PC-3 (cell line): Measurements from ENCODE around the gene SPATA16. TPM values are rescaled to one million over a fixed set of nuclear protein-coding genes. Genes with fewer than 3 reads are reported as not detected.

Source experiments
- ATAC-seq: fragments of 200-7000 bp; cut with Tn5 transposase; 2 replicates; pipeline ENCODE4 v1.9.1; 2020; ENCODE audit warnings: mild to moderate bottlenecking, moderate library complexity
- BruUV-seq: library from RNA; stranded (reverse); fragments of 400-500 nt; replicated peaks from 2 replicates; lab custom pipeline; 2021; lab: Mats Ljungman, UMichigan
- CTCF ChIA-PET: fragments of 300-600 bp; sonication (Branson Sonifier 250); formaldehyde crosslinking; loops from one replicate; lab custom pipeline; 2022; ENCODE audit warnings: antibody characterized with exemption; lab: Charles Lee
- POLR2A ChIA-PET: fragments of 300-600 bp; sonication (Branson Sonifier 250); formaldehyde crosslinking; loops from one replicate; lab custom pipeline; 2022; ENCODE audit warnings: antibody characterized with exemption; ENCODE audit not compliant: unreplicated experiment; lab: Charles Lee
- DNase-seq: peaks from one replicate; pipeline ENCODE4 v3.0.0-alpha.2; 2015
- H2AFZ ChIP-seq: fragments of 300-600 bp; sonication (generic); 2 replicates; pipeline ENCODE4 v1.6.0; 2016; ENCODE audit warnings: antibody characterized with exemption, low read length
- H3F3A ChIP-seq: fragments of 300-600 bp; sonication (generic); one replicate; pipeline ENCODE4 v1.6.0; 2017; ENCODE audit warnings: antibody characterized with exemption, low read length, control low read depth, mild to moderate bottlenecking; ENCODE audit not compliant: unreplicated experiment
- H3K27ac ChIP-seq: fragments of 300-600 bp; sonication (generic); 2 replicates; pipeline ENCODE4 v1.5.1; 2016; ENCODE audit warnings: mild to moderate bottlenecking, low read length
- H3K27me3 ChIP-seq: fragments of 300-600 bp; sonication (generic); 2 replicates; pipeline ENCODE4 v1.6.1; 2016; ENCODE audit warnings: low read length, mixed read lengths
- H3K36me3 ChIP-seq: fragments of 300-600 bp; sonication (generic); 2 replicates; pipeline ENCODE4 v1.6.1; 2016; ENCODE audit warnings: low read depth, mixed run types, low read length, mixed read lengths
- H3K4me1 ChIP-seq: fragments of 300-600 bp; sonication (generic); 2 replicates; pipeline ENCODE4 v1.5.1; 2016; ENCODE audit warnings: low read length; ENCODE audit not compliant: insufficient read depth
- H3K4me2 ChIP-seq: fragments of 300-600 bp; sonication (generic); 2 replicates; pipeline ENCODE4 v1.6.0; 2016; ENCODE audit warnings: low read length
- H3K4me3 ChIP-seq: fragments of 300-600 bp; sonication (generic); 2 replicates; pipeline ENCODE4 v1.5.1; 2016; ENCODE audit warnings: mild to moderate bottlenecking, low read length, mixed read lengths
- H3K79me2 ChIP-seq: fragments of 300-600 bp; sonication (generic); 2 replicates; pipeline ENCODE4 v1.6.1; 2017; ENCODE audit warnings: low read length, mixed read lengths
- H3K9ac ChIP-seq: fragments of 300-600 bp; sonication (generic); 2 replicates; pipeline ENCODE4 v1.6.0; 2016; ENCODE audit warnings: mild to moderate bottlenecking, low read length
- H3K9me2 ChIP-seq: fragments of 300-600 bp; sonication (generic); replicated peaks from 2 replicates; pipeline ENCODE4 v1.6.1; 2016; ENCODE audit warnings: mixed run types, low read length, mixed read lengths
- H3K9me3 ChIP-seq: fragments of 300-600 bp; sonication (generic); 2 replicates; pipeline ENCODE4 v1.6.1; 2016; ENCODE audit warnings: low read length, mixed read lengths
- H4K20me1 ChIP-seq: fragments of 300-600 bp; sonication (generic); 2 replicates; pipeline ENCODE4 v1.6.1; 2016; ENCODE audit warnings: low read length, mixed read lengths
- EZH2 ChIP-seq: fragments of 300-600 bp; sonication (generic); IDR thresholded peaks from one replicate; pipeline ENCODE4 v1.6.1; 2017; ENCODE audit warnings: antibody characterized with exemption, mild to moderate bottlenecking, low read length; ENCODE audit not compliant: unreplicated experiment
- EZH2phosphoT487 ChIP-seq: fragments of 300-600 bp; sonication (generic); IDR thresholded peaks from 2 replicates; pipeline ENCODE4 v1.6.1; 2018; ENCODE audit warnings: mild to moderate bottlenecking, antibody characterized with exemption, low read length, borderline replicate concordance
- intact Hi-C: fragments of 100-400 bp; cut with micrococcal nuclease; formaldehyde crosslinking; loops from 2 replicates; pipeline ENCODE4 v1.9.0; 2023
- total RNA-seq: library from RNA; depleted of rRNA; stranded (reverse); fragments of >200 nt; gene quantifications from 2 replicates; pipeline ENCODE4 v1.2.3, GENCODE V29; 2014
- TF ChIP-seq, protein P1 (sequence below): fragments of 300-600 bp; sonication (generic); conservative IDR thresholded peaks from 2 replicates; pipeline ENCODE4 v1.5.1; 2017; ENCODE audit warnings: antibody characterized with exemption, low read depth, mild to moderate bottlenecking, low read length

The SPATA16 gene
- total RNA-seq, 1 experiment from 2014 or later: not detected

DNA sequence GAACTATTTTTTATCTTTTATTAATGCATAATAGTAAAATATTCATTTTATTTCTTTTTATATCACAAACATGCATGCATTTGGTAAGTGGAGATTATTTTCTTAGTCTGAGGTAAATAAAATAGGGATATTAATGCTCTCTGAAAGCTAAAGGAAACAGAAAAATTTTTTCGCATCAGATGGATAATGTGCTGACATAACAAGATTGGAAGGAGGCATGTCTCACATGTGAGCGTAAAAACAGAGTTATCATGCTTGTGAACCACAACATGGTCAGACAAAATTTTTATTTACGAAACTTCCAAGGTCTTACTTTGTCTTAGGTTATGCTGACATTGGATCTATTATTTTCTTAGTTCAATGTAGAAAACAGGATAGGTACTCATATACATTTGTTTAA, 166.1 kb downstream of the SPATA16 start:
- Histone ChIP-seq H3K27me3 (peaks cover 46% of the 10 kb centered on the region), H3K36me3 (no peaks in the 10 kb centered on the region), H4K20me1 (no peaks in the 10 kb centered on the region), H3K4me1 (no peaks in the 10 kb centered on the region), H2AFZ (no peak overlapping the region), H3K9me3 (no peaks in the 10 kb centered on the region), H3K4me2 (no peak overlapping the region), H3K27ac (no peak overlapping the region), H3F3A (no peaks in the 10 kb centered on the region), H3K9ac (no peak overlapping the region), H3K9me2 (no peaks in the 10 kb centered on the region), H3K79me2 (no peaks in the 10 kb centered on the region), H3K4me3 (no peak overlapping the region)
- intact Hi-C loops: no loop called here
- no peak for DNase-seq
- ChIA-PET CTCF (no interaction called here), POLR2A (no interaction called here)
- ATAC-seq: no peak
- TF ChIP-seq, protein P1, sequence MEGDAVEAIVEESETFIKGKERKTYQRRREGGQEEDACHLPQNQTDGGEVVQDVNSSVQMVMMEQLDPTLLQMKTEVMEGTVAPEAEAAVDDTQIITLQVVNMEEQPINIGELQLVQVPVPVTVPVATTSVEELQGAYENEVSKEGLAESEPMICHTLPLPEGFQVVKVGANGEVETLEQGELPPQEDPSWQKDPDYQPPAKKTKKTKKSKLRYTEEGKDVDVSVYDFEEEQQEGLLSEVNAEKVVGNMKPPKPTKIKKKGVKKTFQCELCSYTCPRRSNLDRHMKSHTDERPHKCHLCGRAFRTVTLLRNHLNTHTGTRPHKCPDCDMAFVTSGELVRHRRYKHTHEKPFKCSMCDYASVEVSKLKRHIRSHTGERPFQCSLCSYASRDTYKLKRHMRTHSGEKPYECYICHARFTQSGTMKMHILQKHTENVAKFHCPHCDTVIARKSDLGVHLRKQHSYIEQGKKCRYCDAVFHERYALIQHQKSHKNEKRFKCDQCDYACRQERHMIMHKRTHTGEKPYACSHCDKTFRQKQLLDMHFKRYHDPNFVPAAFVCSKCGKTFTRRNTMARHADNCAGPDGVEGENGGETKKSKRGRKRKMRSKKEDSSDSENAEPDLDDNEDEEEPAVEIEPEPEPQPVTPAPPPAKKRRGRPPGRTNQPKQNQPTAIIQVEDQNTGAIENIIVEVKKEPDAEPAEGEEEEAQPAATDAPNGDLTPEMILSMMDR: no peak
- TF ChIP-seq EZH2phosphoT487 (no peak), EZH2 (no peak)
- BruUV-seq: no TSS peak

DNA sequence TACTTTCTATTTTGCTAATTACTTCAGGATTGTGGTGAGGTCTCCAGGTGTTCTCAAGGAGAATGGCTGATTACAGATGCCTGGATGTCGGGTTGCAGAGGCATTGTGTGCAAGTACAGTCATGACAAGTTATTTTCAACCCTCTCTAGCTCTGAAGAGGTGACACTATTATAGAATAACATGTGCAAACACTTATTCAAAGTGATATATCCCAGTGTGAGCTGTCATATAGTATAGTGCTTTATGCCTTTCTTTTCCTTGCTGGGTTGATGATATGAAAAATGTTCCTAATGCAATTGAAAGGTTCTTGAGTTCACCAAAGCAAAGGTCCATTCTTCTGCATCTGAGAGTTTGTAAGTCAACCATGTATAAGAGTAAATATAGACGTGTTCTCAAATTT, 167.2 kb downstream of the SPATA16 start:
- Histone ChIP-seq H2AFZ (no peak overlapping the region), H3K9me3 (no peaks in the 10 kb centered on the region), H3K27ac (no peak overlapping the region), H3K4me2 (no peak overlapping the region), H4K20me1 (no peaks in the 10 kb centered on the region), H3K36me3 (no peaks in the 10 kb centered on the region), H3K79me2 (no peaks in the 10 kb centered on the region), H3K9me2 (no peaks in the 10 kb centered on the region), H3K9ac (no peak overlapping the region), H3K4me3 (no peak overlapping the region), H3K4me1 (no peaks in the 10 kb centered on the region), H3K27me3 (peaks cover 41% of the 10 kb centered on the region), H3F3A (no peaks in the 10 kb centered on the region)
- ChIA-PET POLR2A (no interaction called here), CTCF (no interaction called here)
- no TSS peak for BruUV-seq
- DNase-seq (no peak), ATAC-seq (no peak)
- intact Hi-C loops: no loop called here
- TF ChIP-seq, protein P1: no peak
- TF ChIP-seq EZH2phosphoT487: no peak
- no peak for TF ChIP-seq EZH2

DNA sequence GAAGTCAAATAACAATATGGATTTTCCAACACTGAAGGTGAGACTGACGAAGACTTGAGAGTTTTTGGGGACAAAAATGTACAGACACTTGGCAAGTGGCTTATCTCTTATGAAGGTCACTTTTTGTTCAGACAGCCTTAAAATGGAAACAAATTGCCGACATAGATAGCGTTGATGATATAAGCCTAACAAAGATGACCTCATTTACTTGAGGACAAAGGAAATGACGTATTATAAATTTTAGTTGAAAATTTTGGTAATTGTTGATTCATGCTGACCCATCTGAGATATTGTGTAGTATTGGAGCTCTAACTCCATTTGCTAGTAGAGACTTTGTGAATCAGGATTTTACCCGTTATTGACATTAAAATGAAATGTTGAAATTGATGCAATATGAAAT, 168.3 kb downstream of the SPATA16 start:
- DNase-seq (no peak), ATAC-seq (no peak)
- no peaks in the 10 kb centered on the region for H3K4me1 ChIP-seq
- no peak for TF ChIP-seq EZH2
- TF ChIP-seq, protein P1: no peak
- H3K9me2 ChIP-seq: no peaks in the 10 kb centered on the region
- H3K36me3 ChIP-seq: no peaks in the 10 kb centered on the region
- no peak overlapping the region for H3K4me2 ChIP-seq
- no peak overlapping the region for H3K4me3 ChIP-seq
- no peaks in the 10 kb centered on the region for H4K20me1 ChIP-seq
- H3K79me2 ChIP-seq: no peaks in the 10 kb centered on the region
- no peaks in the 10 kb centered on the region for H3K9me3 ChIP-seq
- ChIA-PET POLR2A (no interaction called here), CTCF (no interaction called here)
- H3K27ac ChIP-seq: no peak overlapping the region
- no peak overlapping the region for H3K9ac ChIP-seq
- H3K27me3 ChIP-seq: peaks cover 51% of the 10 kb centered on the region
- BruUV-seq: no TSS peak
- no peaks in the 10 kb centered on the region for H3F3A ChIP-seq
- intact Hi-C loops: no loop called here
- H2AFZ ChIP-seq: no peak overlapping the region
